H9 (cell line): ENCODE measurements around the gene VIT. TPM values are rescaled to one million over a fixed set of nuclear protein-coding genes. Genes with fewer than 3 reads are reported as not detected.

Source experiments
- DNase-seq: peaks from one replicate; pipeline ENCODE4 v3.0.0-alpha.2; 2017
- H2AFZ ChIP-seq: one replicate; pipeline ENCODE4 v1.6.1; 2013; ENCODE audit warnings: mild to moderate bottlenecking, low read length, control low read depth, moderate library complexity
- H2AK5ac ChIP-seq: 2 replicates; pipeline ENCODE4 v1.6.1; 2013; ENCODE audit warnings: low read length, control low read depth, mixed read lengths; ENCODE audit not compliant: insufficient read length
- H2BK120ac ChIP-seq: one replicate; pipeline ENCODE4 v1.6.1; 2013; ENCODE audit warnings: low read depth, mild to moderate bottlenecking, low read length, control low read depth, inconsistent platforms; ENCODE audit not compliant: poor library complexity, severe bottlenecking
- H2BK12ac ChIP-seq: 2 replicates; pipeline ENCODE4 v1.6.1; 2013; ENCODE audit warnings: low read length, control low read depth, mixed read lengths, low read depth; ENCODE audit not compliant: insufficient read length
- H2BK15ac ChIP-seq: 2 replicates; pipeline ENCODE4 v1.6.1; 2013; ENCODE audit warnings: low read depth, low read length, control low read depth
- H2BK20ac ChIP-seq: one replicate; pipeline ENCODE4 v1.6.1; 2013; ENCODE audit warnings: low read depth, mild to moderate bottlenecking, low read length, control low read depth, inconsistent platforms; ENCODE audit not compliant: poor library complexity, severe bottlenecking
- H2BK5ac ChIP-seq: 2 replicates; pipeline ENCODE4 v1.6.1; 2013; ENCODE audit warnings: low read length, control low read depth, mixed read lengths; ENCODE audit not compliant: insufficient read length
- H3K14ac ChIP-seq: 2 replicates; pipeline ENCODE4 v1.6.1; 2013; ENCODE audit warnings: low read length, control low read depth; ENCODE audit not compliant: insufficient read depth
- H3K18ac ChIP-seq: 2 replicates; pipeline ENCODE4 v1.6.1; 2013; ENCODE audit warnings: low read depth, mild to moderate bottlenecking, mixed read lengths, low read length, control low read depth; ENCODE audit not compliant: insufficient read length
- H3K23ac ChIP-seq: 2 replicates; pipeline ENCODE4 v1.6.1; 2013; ENCODE audit warnings: low read length, control low read depth, mixed read lengths, low read depth; ENCODE audit not compliant: insufficient read length
- H3K23me2 ChIP-seq: 2 replicates; pipeline ENCODE4 v1.6.1; 2013; ENCODE audit warnings: low read depth, mild to moderate bottlenecking, mixed read lengths, low read length, control low read depth; ENCODE audit not compliant: insufficient read length, poor library complexity, severe bottlenecking
- H3K27ac ChIP-seq: 2 replicates; pipeline ENCODE4 v1.5.1; 2013; ENCODE audit warnings: low read length, control low read depth, mixed read lengths, low read depth; ENCODE audit not compliant: insufficient read length
- H3K27me3 ChIP-seq: 2 replicates; pipeline ENCODE4 v1.6.1; 2013; ENCODE audit warnings: low read length, control low read depth, inconsistent platforms; ENCODE audit not compliant: insufficient read depth
- H3K4ac ChIP-seq: 2 replicates; pipeline ENCODE4 v1.6.1; 2013; ENCODE audit warnings: low read depth, mild to moderate bottlenecking, control low read depth, inconsistent platforms, low read length, moderate library complexity
- H3K4me1 ChIP-seq: 2 replicates; pipeline ENCODE4 v1.6.1; 2013; ENCODE audit warnings: low read length, control low read depth, inconsistent platforms; ENCODE audit not compliant: insufficient read depth
- H3K4me2 ChIP-seq: 2 replicates; pipeline ENCODE4 v1.6.1; 2013; ENCODE audit warnings: low read length, control low read depth, mixed read lengths; ENCODE audit not compliant: insufficient read length, insufficient read depth
- H3K56ac ChIP-seq: 2 replicates; pipeline ENCODE4 v1.6.1; 2013; ENCODE audit warnings: low read depth, mild to moderate bottlenecking, mixed read lengths, low read length, control low read depth; ENCODE audit not compliant: insufficient read length
- H3K79me1 ChIP-seq: 2 replicates; pipeline ENCODE4 v1.6.1; 2013; ENCODE audit warnings: low read depth, mild to moderate bottlenecking, moderate library complexity, low read length, control low read depth, inconsistent platforms; ENCODE audit not compliant: insufficient read depth, poor library complexity, severe bottlenecking
- H3K79me2 ChIP-seq: 2 replicates; pipeline ENCODE4 v1.6.1; 2013; ENCODE audit warnings: low read length, control low read depth, inconsistent platforms; ENCODE audit not compliant: insufficient read depth
- H3K9ac ChIP-seq: 2 replicates; pipeline ENCODE4 v1.6.1; 2013; ENCODE audit warnings: low read length, control low read depth, mixed read lengths; ENCODE audit not compliant: insufficient read length; ENCODE audit errors: extremely low read depth
- H3K9me3 ChIP-seq: one replicate; pipeline ENCODE4 v1.6.1; 2013; ENCODE audit warnings: low read depth, low read length, inconsistent platforms; ENCODE audit not compliant: control insufficient read depth
- H3T11ph ChIP-seq: one replicate; pipeline ENCODE4 v1.6.1; 2013; ENCODE audit warnings: mild to moderate bottlenecking, low read length, control low read depth, inconsistent platforms
- H4K20me1 ChIP-seq: one replicate; pipeline ENCODE4 v1.6.1; 2013; ENCODE audit not compliant: control insufficient read depth, insufficient read length, insufficient read depth
- H4K5ac ChIP-seq: 2 replicates; pipeline ENCODE4 v1.6.1; 2013; ENCODE audit warnings: low read depth, mild to moderate bottlenecking, mixed read lengths, low read length, control low read depth; ENCODE audit not compliant: insufficient read length
- H4K8ac ChIP-seq: replicated peaks from 2 replicates; pipeline ENCODE4 v1.6.1; 2013; ENCODE audit warnings: low read length, control low read depth, mixed read lengths, low read depth; ENCODE audit not compliant: insufficient read length
- H4K91ac ChIP-seq: 2 replicates; pipeline ENCODE4 v1.6.1; 2013; ENCODE audit warnings: low read depth, mild to moderate bottlenecking, moderate library complexity, mixed read lengths, low read length, control low read depth; ENCODE audit not compliant: insufficient read length
- H3K27ac Mint-ChIP-seq, 3 experiments: 2 replicates in 2 of 3; 3 replicates in 1 of 3; pipeline ENCODE4 v1.8.0; 2020 to 2021; ENCODE audit warnings: mixed read lengths in 3 of 3, mild to moderate bottlenecking in 1 of 3, moderate library complexity in 1 of 3
- H3K27me3 Mint-ChIP-seq: 2 replicates; pipeline ENCODE4 v1.8.0; 2021; ENCODE audit warnings: low read depth, mild to moderate bottlenecking, moderate library complexity, mixed read lengths
- H3K36me3 Mint-ChIP-seq, 3 experiments: 2 replicates in 2 of 3; 3 replicates in 1 of 3; pipeline ENCODE4 v1.8.0; 2020 to 2021; ENCODE audit warnings: low read depth in 3 of 3, mixed read lengths in 3 of 3; ENCODE audit not compliant: insufficient read depth in 1 of 3
- H3K4me1 Mint-ChIP-seq, 2 experiments: 2 replicates each; pipeline ENCODE4 v1.8.0; 2020; ENCODE audit warnings: mixed read lengths in 2 of 2
- H3K4me3 Mint-ChIP-seq, 2 experiments: 2 replicates in 1 of 2; 3 replicates in 1 of 2; pipeline ENCODE4 v1.8.0; 2020 to 2021; ENCODE audit warnings: mild to moderate bottlenecking in 2 of 2, mixed read lengths in 2 of 2, moderate library complexity in 1 of 2
- H3K9me3 Mint-ChIP-seq, 2 experiments: 2 replicates in 1 of 2; 3 replicates in 1 of 2; pipeline ENCODE4 v1.8.0; 2020; ENCODE audit warnings: mild to moderate bottlenecking in 2 of 2, mixed read lengths in 2 of 2, moderate library complexity in 1 of 2
- CTCF ChIP-seq: fragments of 200-600 bp; sonication (generic); conservative IDR thresholded peaks from 3 replicates; pipeline ENCODE4 v1.8.0; 2021; ENCODE audit warnings: antibody characterized with exemption, mild to moderate bottlenecking
- WGBS: extraction: QIAGEN DNeasy Blood & Tissue Kit; methylation state at CpG from one replicate; pipeline ENCODE4 v1.1.7; 2013; ENCODE audit warnings: missing lambda C conversion rate, low lambda C conversion rate, mixed read lengths; ENCODE audit not compliant: insufficient read length; ENCODE audit errors: extremely low coverage; 5-methylcytosine and 5-hydroxymethylcytosine counted together
- total RNA-seq: library from RNA; stranded (reverse); gene quantifications from 2 replicates; pipeline ENCODE4 v1.2.1, GENCODE V29; 2021

The VIT gene
- total RNA-seq, 1 experiment from 2014 or later, result 0.15 TPM

- WGBS, result no CpG with 5 or more reads among the region's 35 CpGs
- no peak overlapping the region for H2BK120ac ChIP-seq
- no peak for TF ChIP-seq CTCF
- Mint-ChIP-seq H3K36me3 (peaks cover 0 to 2% (median 0%) of the 10 kb centered on the region in 3 experiments; a peak in 2 of 7 replicates), H3K27ac (no peak overlapping the region), H3K4me3 (no peak overlapping the region), H3K9me3 (peaks cover 0 to 3% of the 10 kb centered on the region in 2 experiments; a peak in 1 of 5 replicates), H3K4me1 (peaks cover 9 to 13% of the 10 kb centered on the region in 2 experiments), H3K27me3 (peaks cover 1% of the 10 kb centered on the region)
- no peak overlapping the region for H2BK15ac ChIP-seq
- H3K27me3 ChIP-seq, result no peaks in the 10 kb centered on the region
- no peak overlapping the region for H4K8ac ChIP-seq
- no peak overlapping the region for H2AFZ ChIP-seq
- no peak overlapping the region for H2BK20ac ChIP-seq
- H4K91ac ChIP-seq, result no peak overlapping the region
- no peak overlapping the region for H3K18ac ChIP-seq
- H3K27ac ChIP-seq, result no peak overlapping the region
- no peak overlapping the region for H3K4ac ChIP-seq
- H3K14ac ChIP-seq, result no peak overlapping the region; the same call in 1 of the 2 replicates
- no peak overlapping the region for H3K9ac ChIP-seq
- no peak overlapping the region for H3K23ac ChIP-seq
- H4K20me1 ChIP-seq, result no peaks in the 10 kb centered on the region
- H4K5ac ChIP-seq, result no peak overlapping the region
- no peak overlapping the region for H3K4me2 ChIP-seq
- H3K4me1 ChIP-seq, result no peaks in the 10 kb centered on the region
- no peak overlapping the region for H2AK5ac ChIP-seq
- no peak overlapping the region for H3K56ac ChIP-seq
- no peaks in the 10 kb centered on the region for H3K23me2 ChIP-seq
- no peak overlapping the region for H3T11ph ChIP-seq
- H2BK12ac ChIP-seq, result no peak overlapping the region
- H3K79me2 ChIP-seq, result no peaks in the 10 kb centered on the region
- DNase-seq, result no peak
- no peaks in the 10 kb centered on the region for H3K79me1 ChIP-seq
- no peaks in the 10 kb centered on the region for H3K9me3 ChIP-seq
- H2BK5ac ChIP-seq, result no peak overlapping the region
Measured at GRCh38 chr2:36808386-36809068, 112.0 kb downstream of the VIT start.
